Endothelial cell (in vitro differentiated cells): ENCODE results near the gene COL15A1. TPM values are rescaled to one million over a fixed set of nuclear protein-coding genes. Genes with fewer than 3 reads are reported as not detected.

ENCODE experiments used
- DNase-seq: peaks from one replicate; pipeline ENCODE4 v3.0.0; 2021; ENCODE audit warnings: low spot score
- H3K27ac Mint-ChIP-seq: one replicate; pipeline ENCODE4 v1.8.0; 2021; ENCODE audit warnings: mixed read lengths, inconsistent platforms; ENCODE audit not compliant: unreplicated experiment
- H3K27me3 Mint-ChIP-seq: one replicate; pipeline ENCODE4 v1.8.0; 2021; ENCODE audit warnings: mild to moderate bottlenecking, moderate library complexity, mixed read lengths, inconsistent platforms; ENCODE audit not compliant: unreplicated experiment
- H3K36me3 Mint-ChIP-seq: one replicate; pipeline ENCODE4 v1.8.0; 2021; ENCODE audit warnings: mild to moderate bottlenecking, low read depth, mixed read lengths, inconsistent platforms; ENCODE audit not compliant: unreplicated experiment
- H3K4me1 Mint-ChIP-seq: one replicate; pipeline ENCODE4 v1.8.0; 2021; ENCODE audit warnings: mild to moderate bottlenecking, mixed read lengths, inconsistent platforms; ENCODE audit not compliant: unreplicated experiment
- H3K4me3 Mint-ChIP-seq: one replicate; pipeline ENCODE4 v1.8.0; 2021; ENCODE audit warnings: mild to moderate bottlenecking, mixed read lengths, inconsistent platforms; ENCODE audit not compliant: unreplicated experiment
- H3K9me3 Mint-ChIP-seq: one replicate; pipeline ENCODE4 v1.8.0; 2021; ENCODE audit warnings: mixed read lengths, inconsistent platforms; ENCODE audit not compliant: unreplicated experiment
- CTCF ChIP-seq: fragments of 200-600 bp; sonication (generic); IDR thresholded peaks from one replicate; pipeline ENCODE4 v1.5.0; 2021; ENCODE audit warnings: antibody characterized with exemption; ENCODE audit not compliant: unreplicated experiment
- total RNA-seq: library from RNA; stranded (reverse); fragmentation: NEBNext Ultra II Directional; extraction: Animal tissue kit (Norgen Biotek cat#: 25700); gene quantifications from one replicate; pipeline ENCODE4 v1.2.1, GENCODE V29; 2021; ENCODE audit not compliant: unreplicated experiment

The COL15A1 gene
- total RNA-seq, 1 donor from 2014 or later = 24.0 TPM

GRCh38 chr9:99070681-99071080 is 127.0 kb downstream of the COL15A1 start:
- H3K9me3 Mint-ChIP-seq = no peaks in the 10 kb centered on the region
- H3K4me3 Mint-ChIP-seq = no peak overlapping the region
- H3K4me1 Mint-ChIP-seq = peaks cover 56% of the 10 kb centered on the region
- H3K36me3 Mint-ChIP-seq = peaks cover 23% of the 10 kb centered on the region
- TF ChIP-seq CTCF = no peak
- no peak for DNase-seq
- H3K27ac Mint-ChIP-seq = peak overlapping the region; percentile 65
- peaks cover 2% of the 10 kb centered on the region for H3K27me3 Mint-ChIP-seq

GRCh38 chr9:99071313-99072039 is 127.8 kb downstream of the COL15A1 start:
- Mint-ChIP-seq H3K9me3 (no peaks in the 10 kb centered on the region), H3K4me3 (no peak overlapping the region), H3K4me1 (peaks cover 58% of the 10 kb centered on the region), H3K27me3 (peaks cover 2% of the 10 kb centered on the region), H3K27ac (peak overlapping the region; percentile 95), H3K36me3 (peaks cover 19% of the 10 kb centered on the region)
- peak; percentile 29 for DNase-seq
- no peak for TF ChIP-seq CTCF

- no peak for DNase-seq
- Mint-ChIP-seq H3K27me3 (peaks cover 2% of the 10 kb centered on the region), H3K9me3 (no peaks in the 10 kb centered on the region), H3K27ac (peak overlapping the region; percentile 95), H3K36me3 (peaks cover 16% of the 10 kb centered on the region), H3K4me1 (peaks cover 64% of the 10 kb centered on the region), H3K4me3 (no peak overlapping the region)
- no peak for TF ChIP-seq CTCF
Measured at GRCh38 chr9:99072040-99072394, 128.3 kb downstream of the COL15A1 start.

GRCh38 chr9:99073347-99073746 is 129.6 kb downstream of the COL15A1 start:
- no peak for TF ChIP-seq CTCF
- peaks cover 2% of the 10 kb centered on the region for H3K27me3 Mint-ChIP-seq
- peaks cover 11% of the 10 kb centered on the region for H3K36me3 Mint-ChIP-seq
- DNase-seq = no peak
- no peaks in the 10 kb centered on the region for H3K9me3 Mint-ChIP-seq
- H3K4me3 Mint-ChIP-seq = peak overlapping the region; percentile 14
- H3K4me1 Mint-ChIP-seq = peaks cover 72% of the 10 kb centered on the region
- peak overlapping the region; percentile 75 for H3K27ac Mint-ChIP-seq
